ENCODE measurements around the gene DNAJB6.
"Not testable (repeated sequence)": the region's sequence is repeated elsewhere in the genome, so short reads cannot be mapped to it uniquely, and the experiment has no call there.

The DNAJB6 gene

DNA sequence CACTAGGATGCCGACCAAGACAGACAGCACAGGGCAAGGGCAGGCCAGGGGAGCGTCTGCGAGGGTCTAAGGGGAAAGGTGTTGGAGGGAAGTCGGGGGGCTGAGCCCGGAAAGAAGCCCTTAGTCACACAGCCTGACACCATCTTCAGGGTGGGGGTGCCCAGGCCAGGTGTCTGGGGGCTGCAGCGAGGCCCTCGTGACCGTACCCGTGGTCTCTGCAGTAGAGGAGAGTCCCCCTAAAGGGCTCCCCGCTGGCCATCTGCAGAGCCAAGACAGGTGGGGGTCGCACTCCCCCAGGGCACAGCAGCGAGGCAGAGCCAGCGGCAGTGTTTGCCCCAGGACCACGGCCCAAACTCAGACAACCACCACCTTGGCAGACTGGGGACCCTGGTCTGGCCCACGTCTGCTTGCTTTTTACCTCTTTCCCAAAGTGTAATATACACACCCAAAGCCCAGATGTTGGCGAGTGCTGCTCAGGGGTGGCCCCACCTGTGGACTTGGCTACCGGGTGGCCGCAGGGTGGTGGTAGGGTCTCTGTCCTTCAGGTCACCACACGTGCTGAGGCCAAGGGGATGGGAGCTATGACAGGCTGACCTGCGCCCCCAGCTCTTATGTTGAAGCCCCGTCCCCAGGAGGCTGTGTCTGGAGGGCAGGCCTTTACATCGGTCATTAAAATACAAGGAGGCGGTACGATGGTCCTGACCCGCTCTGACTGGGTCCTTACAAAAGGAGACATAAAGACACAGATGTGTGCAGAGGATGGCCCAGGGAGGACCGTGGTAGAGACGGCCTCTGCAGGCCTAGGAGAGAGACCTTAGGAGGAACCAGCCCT is 107.4 kb downstream of the DNAJB6 start:
- no peak for ATAC-seq

DNA sequence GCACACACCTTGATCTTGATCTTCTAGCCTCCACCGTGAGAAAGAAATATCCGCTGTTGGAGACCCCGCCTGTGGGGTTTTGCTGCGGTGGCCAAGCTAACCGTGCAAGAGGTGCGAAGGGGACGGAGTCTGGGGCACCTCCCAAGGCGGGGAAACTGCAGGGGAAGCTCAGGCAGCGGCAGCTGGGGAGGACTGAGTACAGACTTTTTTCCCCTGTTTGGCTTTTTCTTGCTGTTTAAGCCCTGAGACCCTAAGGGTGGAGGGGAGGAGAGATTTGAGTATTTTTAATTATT is 108.0 kb downstream of the DNAJB6 start:
- no peak for ATAC-seq

DNA sequence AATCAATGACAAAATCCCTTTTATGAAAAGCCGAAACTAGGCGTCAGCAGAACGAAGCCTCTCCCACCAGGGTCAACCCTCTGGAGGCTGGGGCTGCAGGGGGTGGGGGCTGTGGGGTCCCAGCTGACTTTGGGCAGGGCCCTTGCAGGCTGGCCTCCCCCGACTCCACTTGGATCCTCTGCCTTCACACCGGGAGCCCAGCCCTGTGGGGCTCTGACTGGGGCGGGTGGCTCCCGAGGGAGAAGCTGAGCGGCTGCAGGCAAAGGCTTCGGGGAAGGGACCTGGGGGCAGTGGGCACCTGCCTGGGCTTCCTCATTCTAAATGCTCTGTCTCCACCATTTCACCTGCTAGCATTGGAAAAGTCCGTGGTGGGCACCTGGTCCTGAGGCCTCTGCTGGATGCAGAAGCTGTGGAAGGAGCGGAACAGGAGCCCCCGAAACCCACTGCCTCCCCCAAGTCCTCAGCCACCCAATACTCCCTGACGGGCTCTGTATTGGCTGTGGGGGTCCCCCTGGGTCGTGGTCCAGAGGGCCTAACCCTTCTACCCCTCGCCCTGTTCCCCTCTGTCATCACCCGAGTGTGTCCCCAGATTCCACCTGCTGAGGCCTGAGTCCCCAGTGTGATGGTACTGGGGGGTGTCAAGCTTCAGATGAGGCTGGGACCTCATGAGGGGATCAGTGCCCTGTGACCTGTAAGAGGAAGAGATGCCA is 108.6 kb downstream of the DNAJB6 start:
- ATAC-seq, result no peak

DNA sequence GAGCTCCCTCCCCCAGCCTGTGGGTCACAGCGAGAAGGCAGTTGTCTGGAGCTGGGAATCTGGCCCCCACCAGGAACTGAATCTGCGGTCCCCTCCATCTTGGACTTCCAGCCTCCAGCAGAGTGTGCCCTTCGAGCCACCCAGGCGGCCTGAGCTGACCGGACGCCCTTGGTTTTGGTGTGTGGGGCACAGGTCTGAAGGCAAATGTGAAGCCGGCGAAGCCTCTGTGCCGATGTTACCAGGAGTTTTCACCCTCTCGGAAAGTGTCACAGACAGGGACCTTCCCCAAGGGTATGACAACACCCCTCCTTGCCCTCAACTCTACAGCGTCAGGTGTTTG is 109.1 kb downstream of the DNAJB6 start:
- ATAC-seq, result no peak

DNA sequence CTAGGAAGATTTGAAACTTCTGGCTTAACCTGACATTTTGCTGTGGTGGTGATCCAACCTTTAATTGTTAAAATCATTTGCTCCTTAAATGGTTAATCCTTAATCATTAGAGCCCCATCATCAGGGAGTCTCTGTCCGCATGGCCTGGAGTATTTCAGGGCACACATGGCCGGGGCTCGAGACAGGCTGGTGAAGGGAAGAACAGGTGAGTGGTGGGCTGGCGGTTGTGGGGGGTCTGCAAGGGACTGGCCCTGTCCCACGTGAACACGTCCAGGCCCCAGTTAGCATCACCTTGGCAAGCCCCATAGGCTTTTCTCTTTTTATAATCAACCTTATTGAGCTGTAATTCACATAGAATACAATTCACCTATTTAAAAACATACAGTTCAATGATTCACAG is 109.5 kb downstream of the DNAJB6 start:
- no peak for ATAC-seq

DNA sequence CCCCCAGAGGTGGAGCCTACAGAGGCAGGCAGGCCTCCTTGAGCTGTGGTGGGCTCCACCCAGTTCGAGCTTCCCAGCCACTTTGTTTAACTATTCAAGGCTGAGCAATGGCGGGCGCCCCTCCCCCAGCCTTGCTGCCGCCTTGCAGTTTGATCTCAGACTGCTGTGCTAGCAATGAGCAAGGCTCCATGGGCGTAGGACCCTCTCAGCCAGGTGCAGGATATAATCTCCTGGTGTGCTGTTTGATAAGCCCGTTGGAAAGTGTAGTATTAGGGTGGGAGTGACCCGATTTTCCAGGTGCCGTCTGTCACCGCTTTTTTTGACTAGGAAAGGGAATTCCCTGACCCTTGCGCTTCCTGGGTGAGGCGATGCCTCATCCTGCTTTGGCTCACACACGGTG is 117.2 kb downstream of the DNAJB6 start:
- ATAC-seq, result not testable (repeated sequence)

DNA sequence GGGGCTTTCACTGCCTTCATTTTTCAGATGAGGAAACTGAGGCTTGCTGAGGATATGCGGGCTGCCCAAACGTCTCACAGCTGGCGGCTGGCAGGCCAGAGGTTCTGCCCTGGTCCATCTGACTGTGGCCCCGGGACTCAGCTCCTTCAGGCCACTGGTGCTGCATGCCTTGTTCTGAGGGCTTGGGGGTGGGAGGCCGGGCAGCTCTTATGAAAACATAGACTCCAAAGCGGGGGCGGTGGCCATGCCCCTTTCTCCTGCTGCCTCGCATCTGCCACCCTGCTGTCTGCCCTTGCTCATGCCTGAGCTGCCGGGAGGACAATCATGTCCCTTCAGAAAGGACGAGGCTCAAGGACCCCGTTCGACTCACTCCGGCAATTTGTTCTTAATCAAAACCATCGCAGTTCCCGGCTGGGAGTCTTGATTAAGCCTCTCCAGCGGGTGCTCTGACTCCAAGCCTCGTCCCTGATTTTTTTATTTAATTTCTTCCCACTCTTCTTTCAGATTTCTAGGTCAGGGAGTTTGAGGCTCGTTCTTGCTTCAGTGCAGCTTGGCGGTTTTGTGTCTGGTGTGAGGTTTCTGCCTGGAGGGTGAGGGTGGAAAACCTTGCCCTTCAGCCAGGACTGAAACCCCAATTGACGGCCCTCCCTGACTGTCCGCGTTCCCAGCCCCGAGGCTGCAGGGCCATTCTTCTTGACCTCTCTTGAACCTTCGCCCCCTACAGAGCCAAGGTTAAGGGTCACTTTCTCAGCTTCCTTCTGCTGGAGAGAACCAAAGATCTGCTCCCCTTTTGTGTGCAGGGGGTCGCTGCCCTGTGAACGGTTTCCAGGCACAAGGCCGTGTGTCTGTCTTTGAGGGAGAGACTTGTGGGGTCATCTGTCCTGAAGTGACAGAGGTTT is 120.8 kb downstream of the DNAJB6 start:
- ATAC-seq, result no peak

DNA sequence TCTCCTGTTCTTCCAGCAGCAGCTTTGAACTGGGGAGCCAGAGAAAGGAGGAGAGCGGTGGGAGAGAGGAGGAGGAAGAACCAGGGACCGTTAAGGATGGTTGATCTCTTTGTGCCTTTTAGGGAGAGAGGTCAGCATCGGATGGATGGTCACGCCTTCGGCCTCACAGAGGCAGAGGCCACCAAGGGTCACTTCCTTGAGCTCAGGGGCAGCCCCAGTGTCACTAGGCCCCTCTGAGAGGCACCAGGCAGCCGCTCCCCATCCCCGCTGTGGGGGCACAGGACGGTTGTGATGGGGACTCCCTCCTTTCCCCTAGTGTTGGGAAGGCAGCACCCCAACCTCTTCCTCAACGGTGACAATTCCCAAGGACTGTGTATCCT is 121.4 kb downstream of the DNAJB6 start:
- no peak for ATAC-seq

DNA sequence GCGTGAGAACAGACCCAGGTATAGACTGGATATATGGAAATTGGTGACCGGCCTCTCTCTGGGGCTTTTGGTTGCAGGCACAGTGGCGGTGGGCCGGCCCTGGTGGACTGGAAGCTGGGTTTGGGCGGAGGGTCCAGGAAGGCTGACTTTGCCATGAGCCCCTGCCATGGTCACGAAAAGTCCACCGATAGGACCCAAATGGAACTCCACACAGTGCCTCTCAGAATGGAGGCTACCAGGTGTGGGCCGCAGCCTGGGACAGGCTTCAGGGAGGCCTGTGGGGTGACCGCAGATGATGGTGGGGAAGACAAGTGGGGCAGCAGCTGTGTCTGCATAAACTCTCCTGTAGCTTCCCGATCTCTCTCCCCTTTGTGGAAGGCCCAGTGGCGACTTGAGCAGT is 123.2 kb downstream of the DNAJB6 start:
- ATAC-seq, result no peak

DNA sequence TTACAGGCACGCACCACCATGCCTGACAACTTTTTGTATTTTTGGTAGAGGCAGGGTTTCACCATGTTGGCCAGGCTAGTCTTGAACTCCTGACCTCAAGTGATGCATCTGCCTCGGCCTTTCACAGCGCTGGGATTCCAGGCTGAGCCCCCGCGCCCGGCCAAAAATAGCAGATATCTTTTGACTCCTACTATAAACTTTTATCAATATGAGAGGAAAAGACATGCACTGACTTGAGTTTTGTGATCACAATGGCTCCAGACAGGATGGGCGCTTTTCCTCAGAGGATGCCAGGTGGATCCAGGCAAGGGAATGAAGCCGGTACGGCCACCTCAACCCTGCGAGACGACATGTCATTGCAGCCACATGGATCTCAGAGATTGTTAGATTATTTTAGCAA is 123.9 kb downstream of the DNAJB6 start:
- no peak for ATAC-seq

DNA sequence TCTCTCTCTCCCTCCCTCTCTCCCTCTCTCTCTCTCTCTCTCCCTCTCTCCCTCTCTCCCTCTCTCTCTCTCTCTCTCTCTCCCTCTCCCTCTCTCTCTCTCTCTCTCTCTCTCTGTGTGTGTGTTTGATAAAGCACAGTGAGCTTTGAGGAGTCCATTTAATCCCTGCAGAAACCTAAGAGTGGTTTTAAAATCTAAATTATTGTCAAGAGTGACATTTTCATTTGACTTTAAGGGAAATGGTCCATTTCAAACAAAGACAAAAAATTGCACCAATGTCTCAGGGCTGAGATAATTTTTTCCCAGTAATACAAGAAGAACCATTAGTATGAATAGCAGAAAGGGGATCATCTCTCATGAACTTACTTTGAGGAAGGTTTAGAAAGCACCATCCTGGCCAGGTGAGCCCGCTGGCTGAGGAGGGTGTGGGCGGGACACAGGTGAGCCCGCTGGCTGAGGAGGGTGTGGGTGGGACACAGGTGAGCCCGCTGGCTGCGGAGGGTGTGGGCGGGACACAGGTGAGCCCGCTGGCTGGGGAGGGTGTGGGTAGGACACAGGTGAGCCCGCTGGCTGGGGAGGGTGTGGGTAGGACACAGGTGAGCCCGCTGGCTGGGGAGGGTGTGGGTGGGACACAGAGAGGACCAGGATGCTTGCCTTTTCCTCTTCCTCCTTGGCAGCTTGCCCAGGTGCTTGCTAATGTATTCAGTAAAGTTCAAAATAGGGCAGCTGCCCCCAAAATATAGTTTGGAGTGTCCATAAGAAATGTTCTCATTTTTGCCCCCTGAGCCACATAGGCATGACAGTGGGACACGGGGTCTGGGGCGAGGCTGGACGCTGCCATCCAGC is 125.0 kb downstream of the DNAJB6 start:
- ATAC-seq, result no peak

DNA sequence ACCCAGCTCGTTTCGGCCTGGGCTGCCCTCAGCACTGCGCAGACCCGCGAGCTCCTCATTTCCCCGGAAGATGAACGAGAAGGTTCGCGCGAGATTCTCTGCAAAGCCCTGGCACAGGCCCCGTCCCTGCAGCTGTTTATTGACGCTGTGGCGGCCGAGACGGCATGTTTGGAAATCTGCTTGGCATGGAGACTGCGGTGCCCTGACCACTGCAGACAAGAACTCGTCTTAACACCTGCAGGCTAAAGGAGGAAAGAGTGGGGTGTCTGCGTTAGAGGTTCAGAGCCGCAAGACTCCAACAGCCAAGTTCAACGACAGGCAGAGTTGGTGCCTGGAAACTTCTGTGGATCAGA is 125.6 kb downstream of the DNAJB6 start:
- ATAC-seq, result no peak

DNA sequence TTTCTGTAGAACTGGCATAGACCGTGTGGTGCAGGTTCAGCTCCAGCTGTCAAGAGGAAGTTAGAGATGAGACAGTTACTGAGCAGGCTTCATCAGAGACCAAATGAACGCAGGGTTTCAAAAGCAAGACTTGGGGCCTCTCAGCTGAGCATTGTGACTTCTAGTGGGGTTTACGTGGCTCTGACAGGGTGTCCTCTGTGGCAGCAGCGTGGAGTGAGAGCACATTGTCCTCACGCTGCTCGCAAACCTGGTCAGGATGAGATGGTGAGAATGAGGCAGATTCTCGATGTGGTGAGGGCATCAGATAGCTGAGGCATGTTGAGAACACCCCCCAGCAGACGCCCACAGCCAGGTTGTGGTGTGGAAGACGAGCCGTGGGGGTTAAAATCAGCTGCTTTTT is 126.0 kb downstream of the DNAJB6 start:
- ATAC-seq, result no peak

DNA sequence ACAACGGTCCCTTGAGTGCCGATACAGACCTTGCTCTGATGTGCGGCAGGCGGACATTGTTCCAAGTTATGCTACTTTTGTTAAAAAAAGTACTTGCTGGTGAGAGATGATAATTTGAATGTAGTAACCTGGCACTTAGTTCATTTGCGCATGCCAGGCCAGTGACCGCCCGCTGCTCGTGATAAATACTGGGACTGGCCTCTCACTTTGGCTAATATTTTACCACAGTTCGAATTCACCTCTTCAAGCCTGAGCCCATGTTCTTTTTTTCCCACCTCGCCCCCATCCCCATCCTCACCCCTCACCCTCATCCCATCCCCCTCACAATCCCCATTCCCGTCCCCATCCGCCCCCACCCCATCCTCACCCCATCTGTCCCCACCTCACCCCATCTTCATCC is 126.4 kb downstream of the DNAJB6 start:
- no peak for ATAC-seq

DNA sequence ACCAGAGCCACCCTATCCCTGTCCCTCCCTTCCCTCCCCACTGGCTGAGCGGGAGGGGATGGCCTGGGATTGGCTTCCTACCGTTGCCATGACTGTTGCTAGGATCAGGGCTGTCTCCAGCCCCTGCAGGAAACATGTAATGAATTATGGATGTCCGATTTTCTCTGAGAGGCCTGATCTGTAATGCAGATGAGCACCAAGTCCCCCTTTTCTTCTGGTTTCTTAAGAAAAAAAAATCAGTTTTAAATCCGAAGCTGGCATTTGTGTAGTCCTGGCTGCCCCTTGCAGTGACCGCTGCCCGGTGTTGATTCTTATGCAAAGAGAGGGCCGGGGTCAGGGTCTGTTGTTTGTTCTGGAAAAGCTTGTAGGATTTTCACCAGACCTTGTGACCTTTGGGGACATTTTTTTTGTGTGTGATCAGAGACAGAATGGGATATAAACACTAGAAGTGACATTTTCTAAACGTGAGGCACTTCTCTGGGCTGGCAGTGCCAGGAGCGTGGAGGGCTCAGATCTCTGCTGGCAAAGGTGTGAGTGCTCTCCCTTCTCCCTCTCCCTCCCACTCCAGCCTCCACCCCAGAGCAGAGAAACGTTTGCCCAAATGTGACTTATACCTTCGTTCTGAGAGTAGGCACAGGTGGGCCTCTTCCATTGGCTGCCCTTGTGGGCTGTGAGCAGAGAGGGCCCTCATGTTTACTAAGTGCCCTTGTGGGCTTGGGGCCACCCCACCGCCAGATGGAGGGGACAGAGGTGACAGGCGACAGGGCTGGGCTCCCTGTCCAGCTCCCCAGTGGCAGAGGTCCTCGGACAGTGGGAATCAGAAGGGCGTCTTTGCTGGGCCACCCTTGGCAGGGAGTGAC is 127.5 kb downstream of the DNAJB6 start:
- no peak for ATAC-seq

DNA sequence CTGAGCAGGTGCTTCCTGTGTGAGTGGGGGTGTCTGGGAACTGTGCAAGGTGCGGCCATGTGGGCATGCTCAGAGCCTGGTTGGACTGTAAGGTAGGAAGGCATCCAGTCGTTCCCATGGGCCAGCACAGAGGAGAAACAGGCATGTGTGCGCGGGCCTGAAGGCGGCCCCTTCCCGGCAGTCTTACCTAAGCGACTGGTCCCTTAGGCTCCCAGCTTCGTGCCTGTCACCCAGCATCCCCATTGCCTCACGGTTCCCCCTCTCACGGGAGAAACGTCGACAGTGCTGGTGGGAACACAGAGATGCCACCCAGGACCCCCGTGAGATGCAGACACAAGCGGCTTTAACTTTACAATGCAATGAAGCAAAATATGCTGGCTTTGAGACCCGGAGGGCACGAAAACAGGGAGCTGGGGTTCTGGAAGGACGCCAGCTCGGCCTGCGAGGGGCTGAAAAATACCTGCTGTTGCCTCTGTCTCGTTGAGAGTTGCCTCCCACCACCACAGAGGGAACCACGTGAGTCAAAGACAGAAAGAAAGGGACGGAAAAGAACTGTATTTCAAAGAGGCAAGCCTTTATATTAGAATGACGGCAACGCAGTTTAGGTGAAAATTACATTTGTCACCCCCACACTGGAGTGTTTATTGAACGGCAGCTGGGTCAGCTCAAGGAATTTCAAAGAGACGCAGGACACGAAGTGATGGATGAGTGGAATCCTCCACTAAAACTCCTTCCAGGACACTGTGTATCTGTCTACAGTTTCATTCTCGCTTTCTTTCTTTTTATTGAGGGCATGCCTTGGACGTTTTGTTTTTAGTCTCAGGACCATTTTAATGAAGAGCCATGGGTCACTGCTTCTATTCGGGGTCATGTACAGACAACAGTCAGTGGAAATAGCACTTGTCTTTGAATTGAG is 128.4 kb downstream of the DNAJB6 start:
- ATAC-seq, result no peak

DNA sequence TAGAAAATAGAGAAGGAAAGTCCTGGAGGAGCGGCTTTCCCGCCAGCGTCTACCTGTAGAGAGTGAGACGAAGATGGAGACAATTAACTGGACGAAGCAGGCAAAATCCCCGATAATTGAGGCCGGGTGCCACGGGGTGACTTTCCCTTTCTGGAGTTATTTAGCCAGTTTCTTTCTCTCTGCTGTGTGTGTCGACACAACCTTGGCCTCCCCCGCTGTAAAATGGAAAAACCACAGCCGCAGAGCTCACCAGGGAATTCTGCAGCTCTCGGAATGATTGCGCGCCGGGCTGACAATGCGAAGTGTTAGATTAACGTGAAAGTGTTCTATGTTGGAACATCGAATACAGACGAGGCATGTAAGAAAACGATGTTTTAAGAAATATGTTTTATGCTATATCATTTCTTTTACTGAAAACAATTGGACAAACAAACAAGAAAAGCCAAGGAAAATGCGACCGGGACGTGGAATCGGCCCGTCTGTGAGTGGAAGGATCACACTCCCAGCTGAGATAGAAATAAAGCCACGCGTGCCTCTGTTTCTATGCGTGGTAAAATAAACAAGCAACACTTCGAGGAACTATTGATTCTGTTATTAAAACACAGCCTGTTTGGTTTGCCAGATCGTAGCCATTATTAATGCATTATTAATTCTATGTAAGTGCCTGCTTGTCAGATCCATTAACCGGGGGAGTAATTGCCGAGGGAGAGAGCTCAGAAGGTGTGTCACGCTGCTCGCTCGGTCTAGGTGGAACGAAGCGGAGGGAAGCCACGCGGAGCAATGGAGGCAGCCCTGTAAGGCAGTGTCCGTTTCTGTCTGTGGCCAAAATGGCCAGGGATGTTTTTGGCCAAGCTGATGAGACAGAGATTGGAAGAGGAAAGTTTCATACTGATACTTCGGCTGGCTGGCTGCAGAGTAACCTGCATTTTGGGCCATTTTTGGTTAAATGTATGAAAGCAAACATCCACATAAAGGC is 129.4 kb downstream of the DNAJB6 start:
- no peak for ATAC-seq

DNA sequence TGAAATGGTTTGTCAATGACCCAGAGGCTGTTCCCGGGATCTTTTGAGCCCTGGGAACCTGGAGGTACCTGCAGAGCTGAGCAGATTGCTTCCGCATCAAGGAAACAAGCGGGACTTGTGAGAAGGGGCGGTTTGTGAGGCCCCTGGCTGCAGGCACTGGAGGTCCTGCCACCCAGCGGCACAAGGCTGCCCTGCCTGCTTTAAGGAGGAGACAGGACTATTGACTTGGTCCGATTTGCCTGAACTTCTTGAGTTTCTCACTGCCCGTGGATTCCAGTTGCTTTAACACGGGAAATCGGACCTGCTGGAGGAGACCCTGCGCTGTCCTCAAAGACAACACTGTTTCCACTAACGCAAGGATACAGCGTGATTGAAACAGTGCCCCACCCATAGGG is 130.1 kb downstream of the DNAJB6 start:
- no peak for ATAC-seq

Data from activated CD4-positive, CD25-positive, alpha-beta regulatory T cell treated with anti-CD3 and anti-CD28 coated beads, Interleukin-2, amount 50 U/mL, for 24 hours (primary cell).